Peyer's patch (tissue), 4 donors: ENCODE results near the gene CCT2.

Experiments
- POLR2A ChIP-seq, 2 donors: fragments of 450-650 bp; IDR thresholded peaks; one replicate each; pipeline ENCODE4 v1.5.1; 2017; ENCODE audit warnings: antibody characterized with exemption in 2 of 2, mild to moderate bottlenecking in 2 of 2, moderate library complexity in 2 of 2
- TF ChIP-seq, protein P1 (sequence below), 6 experiments: fragments of 450-650 bp in 4 of 6; fragments of 200-600 bp in 2 of 6; sonication (generic) in 1 of 6; IDR thresholded peaks; one replicate each; pipeline ENCODE4 v1.5.1; 2017 to 2019; ENCODE audit warnings: antibody characterized with exemption in 6 of 6, mild to moderate bottlenecking in 3 of 6, moderate library complexity in 1 of 6

DNA sequence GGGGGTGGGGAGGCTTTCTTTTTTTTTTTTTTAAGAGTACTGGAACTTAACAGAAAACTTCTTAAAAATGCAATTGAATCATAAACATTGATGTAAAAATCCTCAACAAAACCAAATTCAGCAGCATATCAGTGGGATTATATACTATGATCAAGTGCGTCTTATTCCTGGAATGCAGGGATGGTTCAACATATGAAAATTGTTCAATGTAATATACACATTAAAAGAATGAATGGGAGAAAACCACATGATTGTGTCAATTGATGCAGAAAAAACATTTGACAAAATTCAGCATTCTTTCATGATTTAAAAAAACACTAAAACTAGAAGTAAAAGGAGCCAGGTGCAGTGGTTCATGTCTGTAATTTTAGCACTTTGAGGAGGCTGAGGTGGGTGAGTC lies 41.2 kb upstream of the CCT2 start:
- TF ChIP-seq, protein P1, sequence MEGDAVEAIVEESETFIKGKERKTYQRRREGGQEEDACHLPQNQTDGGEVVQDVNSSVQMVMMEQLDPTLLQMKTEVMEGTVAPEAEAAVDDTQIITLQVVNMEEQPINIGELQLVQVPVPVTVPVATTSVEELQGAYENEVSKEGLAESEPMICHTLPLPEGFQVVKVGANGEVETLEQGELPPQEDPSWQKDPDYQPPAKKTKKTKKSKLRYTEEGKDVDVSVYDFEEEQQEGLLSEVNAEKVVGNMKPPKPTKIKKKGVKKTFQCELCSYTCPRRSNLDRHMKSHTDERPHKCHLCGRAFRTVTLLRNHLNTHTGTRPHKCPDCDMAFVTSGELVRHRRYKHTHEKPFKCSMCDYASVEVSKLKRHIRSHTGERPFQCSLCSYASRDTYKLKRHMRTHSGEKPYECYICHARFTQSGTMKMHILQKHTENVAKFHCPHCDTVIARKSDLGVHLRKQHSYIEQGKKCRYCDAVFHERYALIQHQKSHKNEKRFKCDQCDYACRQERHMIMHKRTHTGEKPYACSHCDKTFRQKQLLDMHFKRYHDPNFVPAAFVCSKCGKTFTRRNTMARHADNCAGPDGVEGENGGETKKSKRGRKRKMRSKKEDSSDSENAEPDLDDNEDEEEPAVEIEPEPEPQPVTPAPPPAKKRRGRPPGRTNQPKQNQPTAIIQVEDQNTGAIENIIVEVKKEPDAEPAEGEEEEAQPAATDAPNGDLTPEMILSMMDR (IDR thresholded peaks at IDR 0.05): no peak
- TF ChIP-seq POLR2A (IDR thresholded peaks at IDR 0.05): no peak
